SJSA1 (cell line): ENCODE measurements around the gene MMS22L. TPM values are rescaled to one million over a fixed set of nuclear protein-coding genes. Genes with fewer than 3 reads are reported as not detected.

ENCODE experiments used
- DNase-seq, 2 experiments: peaks; one replicate each; pipeline ENCODE4 v3.0.0-alpha.2; 2015 to 2020; ENCODE audit warnings: low spot score in 2 of 2, low read depth in 1 of 2
- H3K27ac ChIP-seq: fragments of 250-450 bp; sonication (Bioruptor Pico); 2 replicates; pipeline ENCODE4 v1.5.1; 2020; ENCODE audit warnings: mild to moderate bottlenecking, moderate library complexity
- H3K27me3 ChIP-seq: fragments of 250-450 bp; sonication (Bioruptor Pico); replicated peaks from 2 replicates; pipeline ENCODE4 v1.5.1; 2020; ENCODE audit warnings: mild to moderate bottlenecking, moderate library complexity
- H3K36me3 ChIP-seq: fragments of 250-450 bp; sonication (Bioruptor Pico); 2 replicates; pipeline ENCODE4 v1.5.1; 2020; ENCODE audit warnings: mild to moderate bottlenecking
- H3K4me1 ChIP-seq: fragments of 250-450 bp; sonication (Bioruptor Pico); replicated peaks from 2 replicates; pipeline ENCODE4 v1.6.1; 2021; ENCODE audit warnings: mild to moderate bottlenecking
- H3K4me3 ChIP-seq: fragments of 250-450 bp; sonication (Bioruptor Pico); 2 replicates; pipeline ENCODE4 v1.5.1; 2020; ENCODE audit warnings: mild to moderate bottlenecking
- H3K9me3 ChIP-seq: fragments of 250-450 bp; sonication (Bioruptor Pico); replicated peaks from 2 replicates; pipeline ENCODE4 v1.5.1; 2020; ENCODE audit warnings: mild to moderate bottlenecking
- total RNA-seq: library from RNA; depleted of rRNA; stranded (reverse); fragments of >200 nt; shearing (Covaris generic); gene quantifications from 2 replicates; pipeline ENCODE4 v1.2.3, GENCODE V29; 2014

MMS22L gene
- total RNA-seq, 1 experiment from 2014 or later: 36.4 TPM

DNA sequence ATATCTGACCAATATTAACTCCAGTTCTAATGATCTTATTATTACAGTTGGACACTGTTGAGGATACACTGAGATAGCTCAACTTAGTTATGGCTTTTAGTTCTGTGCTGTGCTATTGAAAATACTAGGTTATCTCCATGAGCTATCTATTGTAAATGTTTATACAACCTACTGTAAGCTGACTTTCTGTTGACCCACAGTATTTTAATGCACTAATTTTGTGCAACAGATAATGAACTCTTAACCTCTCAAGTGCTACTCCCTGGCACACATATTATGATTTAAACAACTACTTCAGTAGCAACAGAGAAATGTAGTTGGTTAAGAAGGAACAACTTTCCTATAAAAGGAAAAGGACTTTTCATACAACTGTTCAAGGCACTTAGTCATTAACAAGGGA lies 5.2 kb upstream of the MMS22L start:
- Histone ChIP-seq H3K4me1 (peaks cover 15% of the 10 kb centered on the region), H3K36me3 (no peaks in the 10 kb centered on the region), H3K4me3 (no peak overlapping the region), H3K9me3 (no peaks in the 10 kb centered on the region; the same call in 1 of the 2 replicates), H3K27me3 (no peaks in the 10 kb centered on the region; the same call in 1 of the 2 replicates), H3K27ac (no peak overlapping the region)
- no peak for DNase-seq

DNA sequence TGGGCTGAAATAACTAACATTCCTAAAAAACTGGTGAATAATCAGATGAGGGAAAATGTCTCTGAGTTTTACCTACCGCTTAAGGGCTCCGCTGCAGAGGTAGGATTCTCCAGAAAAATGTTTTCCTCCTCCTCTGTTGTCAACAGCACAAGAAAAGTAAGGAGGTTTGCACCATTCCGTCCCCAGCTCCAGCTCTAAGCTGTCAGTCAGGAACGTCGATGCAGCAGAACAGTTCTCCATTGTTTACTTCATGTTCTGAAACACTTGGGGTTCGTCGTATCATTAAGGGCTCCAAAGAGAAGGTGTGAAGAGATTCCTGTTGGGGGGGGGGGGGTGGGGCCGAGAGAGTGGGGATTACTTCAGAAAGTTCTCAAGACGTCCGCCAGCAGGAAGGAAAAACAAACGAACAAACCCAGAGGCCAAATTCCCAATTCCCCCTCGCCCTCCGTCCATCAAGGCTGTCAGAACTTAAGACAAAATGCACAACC lies 734 bp downstream of the MMS22L start:
- Histone ChIP-seq H3K36me3 (peaks cover 16% of the 10 kb centered on the region), H3K4me3 (peak overlapping the region; percentile 74), H3K27me3 (no peaks in the 10 kb centered on the region), H3K27ac (peak overlapping the region; percentile 67; the same call in 1 of the 2 replicates), H3K9me3 (no peaks in the 10 kb centered on the region), H3K4me1 (no peaks in the 10 kb centered on the region)
- DNase-seq: peak in 1 of 2 experiments; percentile 10

DNA sequence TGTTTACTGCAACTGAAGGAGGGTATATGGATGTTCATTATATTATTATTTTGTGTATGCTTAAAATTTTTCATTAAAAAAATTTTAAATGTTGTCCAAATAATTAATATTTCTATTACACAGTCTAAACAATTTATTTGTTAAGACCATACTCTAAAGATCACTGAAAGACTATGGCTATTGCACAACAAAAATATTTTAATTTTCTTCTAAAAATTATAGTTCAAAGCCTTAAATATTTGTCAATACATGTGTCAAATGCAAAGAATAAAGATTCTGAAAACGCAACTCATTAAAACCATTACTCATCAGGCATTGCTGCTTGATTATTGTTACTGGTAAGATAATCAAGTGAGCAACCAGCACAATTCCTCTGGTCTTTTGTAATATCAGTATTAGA lies 2.2 kb downstream of the MMS22L start:
- Histone ChIP-seq H3K36me3 (peaks cover 30% of the 10 kb centered on the region), H3K4me3 (no peak overlapping the region), H3K9me3 (no peaks in the 10 kb centered on the region), H3K27me3 (no peaks in the 10 kb centered on the region), H3K4me1 (no peaks in the 10 kb centered on the region), H3K27ac (no peak overlapping the region)
- no peak for DNase-seq

DNA sequence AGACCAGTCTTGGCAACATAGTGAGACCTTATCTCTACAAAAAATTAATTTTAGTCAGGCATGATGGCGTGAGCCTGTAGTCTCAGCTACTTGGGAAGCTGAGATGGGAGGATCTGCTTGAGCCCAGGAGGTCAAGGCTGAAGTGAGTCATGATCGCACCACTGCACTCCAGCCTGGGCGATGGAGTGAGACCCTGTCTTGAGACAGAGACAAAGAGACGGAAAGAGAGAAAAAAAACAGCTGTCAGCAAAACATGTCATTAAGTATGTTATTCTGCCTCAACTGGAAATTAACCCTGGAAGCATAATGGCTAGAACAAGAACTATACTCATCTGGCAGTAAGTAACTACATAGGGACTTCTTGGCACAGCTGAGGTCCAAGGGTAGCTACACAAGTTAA lies 7.2 kb downstream of the MMS22L start:
- H3K4me1 ChIP-seq: no peaks in the 10 kb centered on the region
- H3K27me3 ChIP-seq: no peaks in the 10 kb centered on the region
- no peak for DNase-seq
- no peak overlapping the region for H3K4me3 ChIP-seq
- peaks cover 66% of the 10 kb centered on the region for H3K36me3 ChIP-seq
- no peak overlapping the region for H3K27ac ChIP-seq
- H3K9me3 ChIP-seq: no peaks in the 10 kb centered on the region

DNA sequence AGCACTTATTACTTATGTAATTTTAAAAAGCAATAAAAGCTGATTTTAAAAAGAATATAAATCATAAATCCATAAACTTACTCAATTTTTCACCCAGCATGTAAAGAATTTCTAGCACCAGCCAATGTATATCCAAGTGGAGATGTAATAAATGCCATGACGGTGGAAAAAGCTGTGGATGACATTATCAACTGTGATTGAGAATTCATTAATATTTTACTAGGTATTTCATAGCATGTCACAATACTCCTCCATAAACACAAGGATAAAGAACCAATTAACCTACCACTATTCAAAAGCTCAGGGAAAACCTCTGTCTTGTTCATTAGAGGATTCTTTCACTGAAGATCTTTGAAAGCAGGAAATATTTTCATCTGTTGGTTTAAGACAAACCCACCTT lies 13.2 kb downstream of the MMS22L start:
- Histone ChIP-seq H3K9me3 (no peaks in the 10 kb centered on the region), H3K27ac (no peak overlapping the region), H3K27me3 (no peaks in the 10 kb centered on the region; the same call in 1 of the 2 replicates), H3K36me3 (peaks cover 71% of the 10 kb centered on the region), H3K4me3 (no peak overlapping the region), H3K4me1 (no peaks in the 10 kb centered on the region)
- DNase-seq: no peak

DNA sequence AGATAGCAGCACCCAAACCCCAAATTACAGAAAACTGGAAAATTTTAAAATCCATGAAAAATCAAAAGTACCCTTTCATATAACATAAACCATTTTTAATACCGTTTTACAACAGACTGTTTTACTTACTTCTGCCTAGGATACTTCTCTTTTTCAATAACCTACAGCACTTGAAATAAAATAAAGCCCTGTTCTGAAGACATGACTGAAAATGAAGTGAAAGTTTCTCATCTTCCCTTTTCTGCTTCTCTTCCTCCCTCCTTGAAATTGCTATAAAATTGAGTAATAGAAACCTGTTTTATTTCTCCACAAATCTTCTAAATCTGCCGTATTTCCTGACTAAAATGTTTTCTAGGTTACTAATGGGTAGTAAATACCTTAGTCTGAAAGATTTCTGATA lies 20.3 kb downstream of the MMS22L start:
- Histone ChIP-seq H3K27me3 (no peaks in the 10 kb centered on the region; the same call in 1 of the 2 replicates), H3K9me3 (no peaks in the 10 kb centered on the region), H3K36me3 (peaks cover 68% of the 10 kb centered on the region), H3K4me1 (no peaks in the 10 kb centered on the region), H3K4me3 (no peak overlapping the region), H3K27ac (no peak overlapping the region)
- no peak for DNase-seq

DNA sequence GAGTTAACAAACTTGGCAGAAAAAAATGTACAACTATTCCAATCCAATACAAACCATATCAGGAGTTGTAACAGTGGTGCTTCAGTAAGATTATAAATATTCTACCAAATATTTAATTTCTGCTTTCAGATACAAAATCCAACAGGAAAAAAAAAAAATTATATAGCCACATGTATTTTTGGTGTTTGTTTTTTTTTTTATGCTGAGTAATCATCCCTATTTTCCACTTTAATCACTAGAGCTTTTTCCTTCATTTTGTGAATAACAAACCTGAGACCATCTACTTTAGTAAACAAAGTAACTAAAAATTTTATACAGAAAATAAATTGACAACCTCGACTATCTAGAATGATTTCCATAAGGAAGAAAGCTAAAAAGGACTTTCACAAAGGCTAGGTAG lies 36.2 kb downstream of the MMS22L start:
- Histone ChIP-seq H3K27ac (no peak overlapping the region), H3K4me1 (no peaks in the 10 kb centered on the region)

DNA sequence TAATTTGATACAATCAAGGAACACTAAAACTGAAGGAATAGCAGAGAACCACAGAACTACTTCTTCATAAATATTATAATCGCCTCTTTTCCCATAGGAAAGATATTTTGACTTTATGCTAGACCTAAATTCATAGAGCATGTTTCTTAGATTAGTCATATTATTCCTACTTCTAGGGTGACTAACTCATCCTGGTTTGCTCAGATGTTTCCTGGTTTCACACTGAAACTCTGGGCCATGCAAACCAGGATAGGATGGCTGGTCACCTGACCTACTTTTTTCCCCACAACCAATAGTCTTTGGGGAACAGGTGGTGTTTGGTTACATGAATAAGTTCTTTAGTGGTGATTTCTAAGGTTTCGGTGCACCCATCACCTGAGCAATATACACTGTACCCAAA lies 42.8 kb downstream of the MMS22L start:
- H3K36me3 ChIP-seq: peaks cover 30% of the 10 kb centered on the region
- H3K27me3 ChIP-seq: no peaks in the 10 kb centered on the region
- no peak overlapping the region for H3K4me3 ChIP-seq
- no peaks in the 10 kb centered on the region for H3K9me3 ChIP-seq
- H3K4me1 ChIP-seq: peaks cover 8% of the 10 kb centered on the region; the same call in 1 of the 2 replicates
- no peak overlapping the region for H3K27ac ChIP-seq
- DNase-seq: no peak

More for the DNA sequence above, 36.2 kb downstream of the MMS22L start:
- DNase-seq: no peak
- Histone ChIP-seq H3K36me3 (peaks cover 35% of the 10 kb centered on the region), H3K9me3 (no peaks in the 10 kb centered on the region), H3K4me3 (no peak overlapping the region), H3K27me3 (no peaks in the 10 kb centered on the region)

DNA sequence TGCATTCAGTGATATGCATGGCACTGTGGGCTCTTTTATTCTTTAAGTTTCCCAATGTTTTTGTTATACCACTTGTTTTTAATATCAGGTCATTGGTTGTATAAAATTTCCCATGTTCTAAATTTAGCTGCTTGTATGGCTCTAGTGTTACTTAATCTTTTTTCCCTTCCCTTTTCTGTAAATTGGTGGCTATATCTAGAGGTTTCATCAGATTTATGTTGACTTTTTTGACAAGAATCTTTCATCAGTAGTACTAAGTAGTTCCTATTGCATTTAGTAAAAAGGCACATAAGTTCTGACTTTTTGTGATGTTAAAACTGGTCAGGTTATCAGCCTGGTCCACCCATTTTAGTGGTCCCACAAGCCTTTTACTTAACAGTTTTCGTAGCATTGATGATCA lies 51.1 kb downstream of the MMS22L start:
- H3K4me3 ChIP-seq: no peak overlapping the region
- DNase-seq: no peak
- H3K9me3 ChIP-seq: no peaks in the 10 kb centered on the region
- H3K4me1 ChIP-seq: no peaks in the 10 kb centered on the region; the same call in 1 of the 2 replicates
- H3K27ac ChIP-seq: no peak overlapping the region
- H3K27me3 ChIP-seq: no peaks in the 10 kb centered on the region
- peaks cover 12% of the 10 kb centered on the region for H3K36me3 ChIP-seq

DNA sequence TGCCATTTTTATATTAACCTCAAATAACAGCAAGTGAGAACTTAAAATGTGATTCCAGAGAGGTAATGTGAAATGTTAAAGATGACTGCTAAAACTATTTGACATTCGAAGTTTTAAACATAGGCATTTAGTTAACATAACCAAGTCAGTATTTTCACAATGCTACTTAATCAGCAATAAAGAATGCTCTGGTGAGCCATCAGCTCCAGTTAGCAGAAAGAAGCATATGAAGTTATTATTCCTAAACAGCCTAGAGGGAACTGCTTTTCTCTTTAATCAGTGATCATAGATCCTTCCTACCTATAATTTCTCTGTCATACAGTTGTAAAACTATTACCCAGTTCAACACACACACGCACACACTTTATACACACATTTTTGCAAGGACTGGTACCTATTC lies 60.1 kb downstream of the MMS22L start:
- H3K9me3 ChIP-seq: no peaks in the 10 kb centered on the region
- no peak for DNase-seq
- no peaks in the 10 kb centered on the region for H3K27me3 ChIP-seq
- peaks cover 3% of the 10 kb centered on the region; the same call in 1 of the 2 replicates for H3K36me3 ChIP-seq
- H3K4me1 ChIP-seq: no peaks in the 10 kb centered on the region
- no peak overlapping the region for H3K4me3 ChIP-seq
- H3K27ac ChIP-seq: no peak overlapping the region

DNA sequence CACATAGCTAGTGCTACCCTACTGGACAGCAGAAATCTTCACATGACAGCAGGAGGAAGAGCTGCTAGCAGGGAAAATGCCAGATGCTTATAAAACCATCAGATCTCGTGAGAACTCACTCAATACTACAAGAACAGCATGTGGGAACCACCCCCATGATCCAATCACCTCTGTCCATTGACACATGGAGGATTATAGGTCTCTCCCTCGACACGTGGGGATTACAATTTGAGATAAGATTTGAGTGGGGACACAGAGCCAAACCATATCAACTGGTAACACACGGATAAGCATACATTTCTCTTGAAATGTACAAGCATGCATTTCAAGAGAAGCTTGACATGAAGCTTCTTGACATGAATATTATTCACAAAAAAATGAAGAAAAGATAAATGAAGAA lies 64.1 kb downstream of the MMS22L start:
- H3K27ac ChIP-seq: no peak overlapping the region

DNA sequence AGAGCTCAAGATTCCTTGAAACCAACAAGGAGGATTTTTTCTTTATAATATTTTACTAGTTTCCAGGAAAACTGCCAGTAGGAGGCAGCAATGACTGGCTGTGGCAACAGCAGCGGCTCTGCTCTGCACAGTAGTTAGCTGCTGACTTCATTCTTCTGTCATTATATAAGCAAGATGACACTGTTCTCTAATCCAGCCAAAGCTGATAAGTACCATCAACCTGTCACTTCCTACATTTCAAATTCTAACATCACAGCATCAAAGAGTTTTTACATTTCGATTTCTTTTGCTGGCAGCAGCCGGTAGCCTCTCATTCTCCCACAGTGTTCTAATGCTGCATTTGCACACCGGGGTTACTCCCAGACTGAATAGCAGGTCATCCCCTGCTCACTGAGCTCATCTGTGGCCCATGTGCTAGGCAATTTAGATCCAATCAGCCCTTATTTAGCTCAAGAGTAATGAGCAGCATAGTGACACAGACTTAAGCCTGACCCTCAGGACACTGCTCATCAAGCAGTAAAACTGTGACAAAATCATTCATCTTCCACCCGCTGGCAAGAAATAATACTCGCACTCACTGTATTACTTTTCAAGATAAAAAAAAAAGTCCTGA lies 67.8 kb downstream of the MMS22L start:
- no peak overlapping the region for H3K4me3 ChIP-seq
- no peaks in the 10 kb centered on the region for H3K9me3 ChIP-seq
- no peaks in the 10 kb centered on the region; the same call in 1 of the 2 replicates for H3K36me3 ChIP-seq
- no peaks in the 10 kb centered on the region for H3K4me1 ChIP-seq
- H3K27me3 ChIP-seq: no peaks in the 10 kb centered on the region
- DNase-seq: peak; percentile 15 to 44
- no peak overlapping the region for H3K27ac ChIP-seq

More for the DNA sequence above, 64.1 kb downstream of the MMS22L start:
- no peaks in the 10 kb centered on the region for H3K9me3 ChIP-seq
- H3K4me1 ChIP-seq: no peaks in the 10 kb centered on the region
- no peaks in the 10 kb centered on the region for H3K27me3 ChIP-seq
- no peak for DNase-seq
- no peaks in the 10 kb centered on the region; the same call in 1 of the 2 replicates for H3K36me3 ChIP-seq
- H3K4me3 ChIP-seq: no peak overlapping the region

DNA sequence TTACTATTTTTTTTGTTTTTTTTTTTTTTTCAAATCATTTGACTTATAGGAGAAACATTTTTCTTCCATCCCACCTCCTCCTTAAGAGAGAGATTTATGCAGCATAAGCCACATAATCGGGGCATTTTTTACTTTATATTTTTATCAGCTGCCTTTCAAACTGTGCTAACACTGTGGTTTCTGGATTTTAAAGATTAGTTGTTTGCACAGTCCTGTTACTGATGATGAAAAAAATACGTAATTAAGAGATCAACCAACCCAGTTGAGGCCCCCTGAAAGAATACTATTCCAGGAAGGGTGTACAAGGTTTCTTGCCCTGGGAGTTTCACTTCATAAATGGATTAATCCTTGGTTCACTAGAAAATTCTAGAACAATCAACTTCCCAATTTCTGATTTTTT lies 68.3 kb downstream of the MMS22L start:
- Histone ChIP-seq H3K9me3 (no peaks in the 10 kb centered on the region), H3K27ac (no peak overlapping the region), H3K4me3 (no peak overlapping the region), H3K4me1 (no peaks in the 10 kb centered on the region), H3K36me3 (no peaks in the 10 kb centered on the region; the same call in 1 of the 2 replicates), H3K27me3 (no peaks in the 10 kb centered on the region)
- no peak for DNase-seq

DNA sequence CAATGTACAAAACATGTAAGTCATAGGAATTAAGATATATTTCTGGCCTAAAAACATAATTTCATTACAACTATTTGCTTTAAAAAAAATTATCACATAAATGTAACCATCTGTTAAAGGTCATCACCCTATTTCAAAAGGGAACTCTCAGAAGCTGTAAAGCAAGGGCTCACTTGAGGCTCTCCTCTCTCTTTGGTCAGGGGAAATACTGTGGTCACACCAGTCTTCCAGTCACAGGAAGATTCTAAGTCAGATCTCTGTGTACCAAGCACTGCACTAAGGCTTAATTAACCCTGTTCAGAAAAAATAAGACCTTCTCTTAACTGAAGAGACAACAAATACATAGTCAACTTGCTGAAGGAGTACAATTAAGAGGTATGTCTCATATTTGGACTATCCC lies 75.6 kb downstream of the MMS22L start:
- H3K27me3 ChIP-seq: no peaks in the 10 kb centered on the region
- DNase-seq: no peak
- H3K27ac ChIP-seq: no peak overlapping the region
- no peaks in the 10 kb centered on the region for H3K36me3 ChIP-seq
- no peak overlapping the region for H3K4me3 ChIP-seq
- H3K4me1 ChIP-seq: no peaks in the 10 kb centered on the region
- no peaks in the 10 kb centered on the region for H3K9me3 ChIP-seq

DNA sequence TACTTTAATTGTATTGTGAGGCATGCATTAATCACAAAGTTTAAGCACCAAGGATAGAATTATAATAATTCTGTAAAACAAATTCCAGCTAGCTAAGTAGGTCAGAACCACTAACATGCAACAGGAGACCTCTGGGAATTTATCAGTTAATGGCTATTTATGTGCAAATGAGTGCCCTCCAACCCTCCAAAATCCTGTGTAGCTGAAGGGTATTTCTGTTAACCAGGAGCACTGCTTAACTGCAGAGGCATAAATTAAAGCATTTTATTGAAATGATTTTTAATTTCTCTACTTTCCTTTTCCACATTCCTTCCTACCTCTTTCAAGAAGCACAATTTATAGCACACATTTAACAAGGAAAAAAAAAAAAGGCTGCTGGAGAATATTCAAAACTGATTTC lies 77.0 kb downstream of the MMS22L start:
- Histone ChIP-seq H3K4me1 (no peaks in the 10 kb centered on the region), H3K27ac (no peak overlapping the region), H3K9me3 (no peaks in the 10 kb centered on the region), H3K4me3 (no peak overlapping the region), H3K36me3 (no peaks in the 10 kb centered on the region), H3K27me3 (no peaks in the 10 kb centered on the region)
- no peak for DNase-seq
